HAP-1 (cell line): ENCODE results near the gene KLHL30.

Experiments
- DNase-seq, 2 experiments: peaks; one replicate each; pipeline ENCODE4 v3.0.0-alpha.2; 2016 to 2020; ENCODE audit warnings: low spot score in 2 of 2
- H3K27me3 ChIP-seq: fragments of 250-450 bp; sonication (Bioruptor Pico); 2 replicates; pipeline ENCODE4 v1.5.1; 2020; ENCODE audit warnings: low read depth, mild to moderate bottlenecking, moderate library complexity
- H3K36me3 ChIP-seq: fragments of 250-450 bp; sonication (Bioruptor Pico); replicated peaks from 2 replicates; pipeline ENCODE4 v1.5.1; 2020; ENCODE audit warnings: mild to moderate bottlenecking
- H3K4me1 ChIP-seq: fragments of 250-450 bp; sonication (Bioruptor Pico); 2 replicates; pipeline ENCODE4 v1.5.1; 2020; ENCODE audit warnings: mild to moderate bottlenecking
- H3K4me3 ChIP-seq: fragments of 250-450 bp; sonication (Bioruptor Pico); 2 replicates; pipeline ENCODE4 v1.5.1; 2020; ENCODE audit warnings: mild to moderate bottlenecking, moderate library complexity
- H3K9me3 ChIP-seq: fragments of 250-450 bp; sonication (Bioruptor Pico); 2 replicates; pipeline ENCODE4 v1.5.1; 2020; ENCODE audit warnings: mild to moderate bottlenecking, moderate library complexity
- in situ Hi-C: fragments of 300-500 bp; cut with MboI; formaldehyde crosslinking; loops from 3 replicates; pipeline ENCODE4 v1.14.3; 2020; ENCODE audit warnings: low sequenced_read_pairs, inconsistent platforms, mixed read lengths

KLHL30 gene

DNA sequence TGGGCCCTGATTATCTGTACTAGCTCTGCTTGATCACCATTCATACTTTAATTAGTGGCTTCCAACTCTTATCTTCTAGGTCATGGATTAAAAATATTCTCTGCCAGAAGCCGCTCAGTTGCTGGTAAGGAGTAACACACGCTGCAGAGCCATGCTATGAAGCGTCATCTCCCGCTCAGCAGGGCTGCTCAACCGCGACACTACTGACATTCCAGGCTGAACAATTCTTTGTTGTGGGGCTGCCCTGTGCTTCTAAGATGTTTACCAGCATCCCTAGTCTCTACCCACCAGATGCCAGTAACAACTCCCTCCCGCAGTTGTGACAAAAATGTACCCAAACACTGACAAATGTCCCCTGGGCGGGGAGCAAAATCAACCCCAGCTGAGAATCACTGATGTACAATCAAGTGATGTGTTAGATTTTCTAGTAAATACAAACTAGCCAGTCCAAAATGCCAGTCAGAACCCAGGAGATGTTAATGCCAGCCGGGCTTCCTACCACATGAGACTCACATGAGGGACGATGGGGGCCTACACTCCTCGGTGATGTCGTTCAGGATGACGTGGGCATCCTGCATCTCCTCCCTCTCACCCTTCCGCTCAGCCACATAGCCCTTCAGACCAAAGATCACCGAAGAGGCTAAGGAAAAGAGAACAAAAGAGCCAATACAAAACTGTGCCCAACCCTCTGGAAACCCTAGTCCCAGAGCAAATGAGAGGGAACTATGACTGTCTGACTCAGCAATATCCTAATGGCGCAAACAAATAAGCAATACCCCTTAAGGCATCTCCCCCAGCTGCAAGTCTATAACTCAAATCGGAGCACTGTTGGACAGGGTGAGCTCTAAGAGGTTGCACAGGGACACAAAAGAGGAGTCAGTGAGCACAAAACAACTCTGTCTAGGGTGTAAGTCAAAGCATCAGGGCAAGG lies 49.4 kb downstream of the KLHL30 start:
- no peaks in the 10 kb centered on the region for H3K9me3 ChIP-seq
- H3K4me1 ChIP-seq, result no peaks in the 10 kb centered on the region
- peaks cover 79% of the 10 kb centered on the region for H3K36me3 ChIP-seq
- in situ Hi-C loops, result no loop called here
- no peak for DNase-seq
- H3K4me3 ChIP-seq, result no peak overlapping the region
- H3K27me3 ChIP-seq, result no peaks in the 10 kb centered on the region

DNA sequence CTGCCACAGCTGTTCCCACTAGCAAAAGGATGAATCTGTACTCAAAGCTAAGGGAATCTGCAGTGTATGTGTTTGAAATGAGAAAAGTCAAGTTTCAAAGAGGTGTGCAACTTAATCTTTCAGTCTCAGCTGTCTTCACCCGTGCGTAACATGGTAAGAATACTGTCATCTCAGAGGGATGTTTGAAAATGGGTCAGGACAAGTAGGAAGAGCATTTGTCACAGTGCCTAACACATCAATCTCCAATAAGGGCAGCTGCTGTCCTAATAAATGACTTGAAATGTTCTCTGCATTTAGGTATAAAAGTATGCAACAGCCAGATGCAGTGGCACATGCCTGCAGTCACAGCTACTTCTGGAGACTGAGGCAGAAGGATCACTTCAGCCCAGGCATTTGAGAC lies 52.0 kb downstream of the KLHL30 start:
- H3K9me3 ChIP-seq, result no peaks in the 10 kb centered on the region
- H3K4me1 ChIP-seq, result no peaks in the 10 kb centered on the region
- in situ Hi-C loops, result no loop called here
- DNase-seq, result no peak
- peaks cover 80% of the 10 kb centered on the region for H3K36me3 ChIP-seq
- no peaks in the 10 kb centered on the region for H3K27me3 ChIP-seq
- no peak overlapping the region for H3K4me3 ChIP-seq
